Vagina (tissue), 2 donors: ENCODE data around the gene MYO1H.

Experiments used
- POLR2A ChIP-seq, 2 donors: fragments of 450-650 bp; IDR thresholded peaks; one replicate each; pipeline ENCODE4 v1.6.1; 2017; ENCODE audit warnings: antibody characterized with exemption in 2 of 2, mild to moderate bottlenecking in 2 of 2, moderate library complexity in 2 of 2
- TF ChIP-seq, protein P1 (sequence below), 3 experiments: fragments of 450-650 bp in 2 of 3; fragments of 200-600 bp in 1 of 3; sonication (generic) in 1 of 3; IDR thresholded peaks; one replicate each; pipeline ENCODE4 v1.5.1; 2017 to 2019; ENCODE audit warnings: antibody characterized with exemption in 3 of 3, mild to moderate bottlenecking in 2 of 3, moderate library complexity in 2 of 3

DNA sequence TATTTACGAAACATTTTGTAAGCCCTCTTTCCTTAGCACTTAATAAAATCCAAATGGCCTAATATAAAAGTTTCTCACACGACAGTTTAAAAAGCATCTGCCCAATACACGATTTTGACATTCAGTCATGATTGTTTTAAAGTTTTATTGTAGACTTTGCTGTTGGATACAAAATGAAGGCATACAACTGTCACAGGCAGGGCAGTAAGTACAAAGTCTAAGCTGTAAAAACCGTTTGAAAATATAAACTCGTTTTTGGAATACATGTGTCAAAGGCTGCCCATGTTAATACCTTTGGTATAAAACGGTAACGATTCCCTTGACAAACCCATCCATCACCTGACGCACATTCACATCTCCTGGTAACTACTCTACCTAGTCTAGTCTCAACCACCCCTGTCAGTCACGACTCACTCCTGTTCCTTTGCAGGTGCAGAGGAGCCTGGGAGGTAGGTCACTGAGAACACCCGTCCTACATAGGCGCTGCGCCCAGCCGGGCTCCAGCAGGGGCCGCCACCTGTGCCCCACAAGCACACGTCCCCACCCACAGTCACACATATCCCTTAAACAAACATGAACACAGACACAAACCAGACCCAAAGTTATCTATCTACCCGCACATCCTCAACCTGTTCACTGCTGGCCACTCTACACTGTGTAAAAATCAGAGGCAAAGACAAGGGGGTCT, 102.3 kb downstream of the MYO1H start:
- TF ChIP-seq, protein P1, sequence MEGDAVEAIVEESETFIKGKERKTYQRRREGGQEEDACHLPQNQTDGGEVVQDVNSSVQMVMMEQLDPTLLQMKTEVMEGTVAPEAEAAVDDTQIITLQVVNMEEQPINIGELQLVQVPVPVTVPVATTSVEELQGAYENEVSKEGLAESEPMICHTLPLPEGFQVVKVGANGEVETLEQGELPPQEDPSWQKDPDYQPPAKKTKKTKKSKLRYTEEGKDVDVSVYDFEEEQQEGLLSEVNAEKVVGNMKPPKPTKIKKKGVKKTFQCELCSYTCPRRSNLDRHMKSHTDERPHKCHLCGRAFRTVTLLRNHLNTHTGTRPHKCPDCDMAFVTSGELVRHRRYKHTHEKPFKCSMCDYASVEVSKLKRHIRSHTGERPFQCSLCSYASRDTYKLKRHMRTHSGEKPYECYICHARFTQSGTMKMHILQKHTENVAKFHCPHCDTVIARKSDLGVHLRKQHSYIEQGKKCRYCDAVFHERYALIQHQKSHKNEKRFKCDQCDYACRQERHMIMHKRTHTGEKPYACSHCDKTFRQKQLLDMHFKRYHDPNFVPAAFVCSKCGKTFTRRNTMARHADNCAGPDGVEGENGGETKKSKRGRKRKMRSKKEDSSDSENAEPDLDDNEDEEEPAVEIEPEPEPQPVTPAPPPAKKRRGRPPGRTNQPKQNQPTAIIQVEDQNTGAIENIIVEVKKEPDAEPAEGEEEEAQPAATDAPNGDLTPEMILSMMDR (IDR thresholded peaks at IDR 0.05), result no peak
- no peak for TF ChIP-seq POLR2A (IDR thresholded peaks at IDR 0.05)
